HG02759 (cell line): ENCODE results near the gene GRAMD2B.

Experiments used
- ATAC-seq: cut with Tn5 transposase; IDR thresholded peaks from one replicate; pipeline ENCODE4 v1.9.1; 2021; ENCODE audit warnings: mild to moderate bottlenecking, moderate library complexity; ENCODE audit not compliant: unreplicated experiment

GRAMD2B gene

GRCh38 chr5:126471875-126472537 lies 48.8 kb downstream of the GRAMD2B start:
- no peak for ATAC-seq

- no peak for ATAC-seq
These were observed 49.3 kb downstream of the GRAMD2B start for GRCh38 chr5:126472538-126472889.

- ATAC-seq: no peak
These were observed 54.3 kb downstream of the GRAMD2B start for GRCh38 chr5:126477294-126478117.

- no peak for ATAC-seq
These were observed 56.6 kb downstream of the GRAMD2B start for GRCh38 chr5:126479810-126480209.

GRCh38 chr5:126480824-126481223 lies 57.6 kb downstream of the GRAMD2B start:
- no peak for ATAC-seq

GRCh38 chr5:126481243-126481642 lies 58.0 kb downstream of the GRAMD2B start:
- ATAC-seq: no peak

GRCh38 chr5:126482591-126482990 lies 59.4 kb downstream of the GRAMD2B start:
- no peak for ATAC-seq

- ATAC-seq: no peak
These were observed 59.9 kb downstream of the GRAMD2B start for GRCh38 chr5:126483156-126483555.

GRCh38 chr5:126484253-126484652 lies 61.0 kb downstream of the GRAMD2B start:
- no peak for ATAC-seq

- ATAC-seq: no peak
These were observed 63.1 kb downstream of the GRAMD2B start for GRCh38 chr5:126486332-126486731.

GRCh38 chr5:126487596-126487995 lies 64.4 kb downstream of the GRAMD2B start:
- ATAC-seq: no peak

GRCh38 chr5:126488443-126489065 lies 65.3 kb downstream of the GRAMD2B start:
- no peak for ATAC-seq

GRCh38 chr5:126490167-126490940 lies 67.1 kb downstream of the GRAMD2B start:
- ATAC-seq: no peak

GRCh38 chr5:126492939-126493338 lies 69.7 kb downstream of the GRAMD2B start:
- no peak for ATAC-seq

- ATAC-seq: no peak
These were observed 71.2 kb downstream of the GRAMD2B start for GRCh38 chr5:126494393-126494792.

- ATAC-seq: no peak
These were observed 74.3 kb downstream of the GRAMD2B start for GRCh38 chr5:126497506-126497905.

- ATAC-seq: no peak
These were observed 76.1 kb downstream of the GRAMD2B start for GRCh38 chr5:126499278-126499677.

GRCh38 chr5:126499853-126500342 lies 76.7 kb downstream of the GRAMD2B start:
- peak; percentile 83 for ATAC-seq

- ATAC-seq: no peak
These were observed 78.2 kb downstream of the GRAMD2B start for GRCh38 chr5:126501448-126501847.

GRCh38 chr5:126503602-126504104 lies 80.4 kb downstream of the GRAMD2B start:
- ATAC-seq: no peak

- ATAC-seq: no peak
These were observed 82.9 kb downstream of the GRAMD2B start for GRCh38 chr5:126506079-126506478.
